Cardiac muscle cell (in vitro differentiated cells and primary cell): ENCODE data around the gene RRP7A. TPM values are rescaled to one million over a fixed set of nuclear protein-coding genes. Genes with fewer than 3 reads are reported as not detected.
A peak's percentile ranks its signal among the peaks of the same experiment; 100 is the strongest.
"Not testable (repeated sequence)": the region's sequence is repeated elsewhere in the genome, so short reads cannot be mapped to it uniquely, and the experiment has no call there.

ENCODE experiments used
- DNase-seq, 2 donors: peaks; one replicate each; pipeline versions ENCODE4 v3.0.0 to v3.0.0-alpha.2; 2010 to 2017; ENCODE audit warnings: low read depth in 1 of 2, low spot score in 1 of 2
- H3K27ac ChIP-seq: fragments of 200-600 bp; sonication (generic); 2 replicates; pipeline ENCODE4 v1.5.1; 2016
- H3K27me3 ChIP-seq: fragments of 200-600 bp; sonication (generic); 2 replicates; pipeline ENCODE4 v1.6.0; 2016; ENCODE audit warnings: control low read depth
- H3K36me3 ChIP-seq: fragments of 200-600 bp; sonication (generic); 2 replicates; pipeline ENCODE4 v1.5.1; 2016; ENCODE audit warnings: control low read depth
- H3K4me1 ChIP-seq: fragments of 200-600 bp; sonication (generic); 2 replicates; pipeline ENCODE4 v1.8.1; 2017; ENCODE audit warnings: low read depth, mild to moderate bottlenecking, mixed run types
- H3K4me3 ChIP-seq: fragments of 200-600 bp; sonication (generic); 2 replicates; pipeline ENCODE4 v1.5.1; 2016; ENCODE audit warnings: mild to moderate bottlenecking
- H3K9me3 ChIP-seq: fragments of 200-600 bp; sonication (generic); 2 replicates; pipeline ENCODE4 v1.5.1; 2017; ENCODE audit warnings: low read depth, mild to moderate bottlenecking, control low read depth
- polyA plus RNA-seq: library from polyadenylated mRNA; unstranded; fragments of >200 nt; fragmentation: Nextera tagmentation; extraction: Ambion mirVana; gene quantifications from 2 replicates; pipeline ENCODE4 v1.2.1, GENCODE V29; 2016
- total RNA-seq: library from RNA; depleted of rRNA; stranded (reverse); fragments of >200 nt; gene quantifications from 2 replicates; pipeline ENCODE4 v1.2.3, GENCODE V29; 2016
- TF ChIP-seq, protein P1 (sequence below): IDR thresholded peaks from 2 replicates; pipeline ENCODE4 v1.5.1; 2012; ENCODE audit warnings: low read depth, mild to moderate bottlenecking, low read length

Gene RRP7A
- 31.0 and 39.6 TPM in 2 replicates for total RNA-seq
- polyA plus RNA-seq, result 43.7 and 59.4 TPM in 2 replicates

DNA sequence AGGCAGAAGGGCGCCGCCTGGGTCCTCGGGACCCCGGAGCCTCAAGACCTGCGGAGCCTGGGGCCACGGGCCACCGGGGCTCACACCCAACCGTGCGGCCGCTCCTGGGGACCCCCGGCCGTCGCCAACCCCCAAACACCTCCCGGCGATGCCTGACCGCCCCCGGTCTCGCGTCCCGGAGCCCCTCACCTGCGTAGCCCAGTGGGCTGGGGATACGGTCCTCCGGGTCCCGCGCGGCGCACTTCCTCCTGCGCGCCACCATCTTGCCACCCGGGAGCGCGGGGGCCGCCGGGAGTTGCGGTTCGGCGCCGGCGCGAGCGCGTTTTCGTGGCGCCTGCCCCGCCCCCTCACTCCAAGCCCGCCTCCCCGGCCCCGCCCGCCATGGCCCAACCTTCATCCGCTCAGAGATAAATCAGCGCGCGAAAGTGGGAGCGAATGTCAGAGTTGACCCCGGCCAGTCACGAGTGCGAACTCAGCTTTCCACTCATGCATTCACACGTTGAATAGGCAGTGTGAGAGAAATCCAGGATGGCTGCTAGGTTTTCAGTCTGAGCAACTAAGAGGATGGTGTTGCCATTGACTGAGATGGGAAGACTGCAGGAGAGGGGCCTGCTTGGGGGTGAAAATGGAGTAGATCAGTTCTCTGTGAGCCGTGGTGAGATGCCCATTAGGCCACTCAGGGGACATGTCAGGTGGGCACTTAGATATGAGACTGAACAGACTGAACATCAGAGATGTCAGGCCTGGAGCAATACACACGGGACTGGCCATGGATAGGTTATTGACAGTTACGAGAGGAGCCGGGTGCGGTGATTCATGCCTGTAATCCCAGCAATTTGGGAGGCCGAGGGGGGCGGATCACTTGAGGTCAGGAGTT, at the start of gene RRP7A:
Gene RRP7A (minus strand): TSS at position 272 of the 877 bp plus-strand sequence. CDS start 10 bp downstream, at position 262.
- no peak within 1 kb of the TSS for H3K27ac ChIP-seq
- H3K36me3 ChIP-seq, result peaks cover 2% of the 10 kb centered on the region
- peak; percentile 81 to 84 for DNase-seq
- H3K4me1 ChIP-seq, result no peaks in the 10 kb centered on the region
- no peaks in the 10 kb centered on the region for H3K27me3 ChIP-seq
- peak within 1 kb of the TSS; percentile 65 for H3K4me3 ChIP-seq
- TF ChIP-seq, protein P1, sequence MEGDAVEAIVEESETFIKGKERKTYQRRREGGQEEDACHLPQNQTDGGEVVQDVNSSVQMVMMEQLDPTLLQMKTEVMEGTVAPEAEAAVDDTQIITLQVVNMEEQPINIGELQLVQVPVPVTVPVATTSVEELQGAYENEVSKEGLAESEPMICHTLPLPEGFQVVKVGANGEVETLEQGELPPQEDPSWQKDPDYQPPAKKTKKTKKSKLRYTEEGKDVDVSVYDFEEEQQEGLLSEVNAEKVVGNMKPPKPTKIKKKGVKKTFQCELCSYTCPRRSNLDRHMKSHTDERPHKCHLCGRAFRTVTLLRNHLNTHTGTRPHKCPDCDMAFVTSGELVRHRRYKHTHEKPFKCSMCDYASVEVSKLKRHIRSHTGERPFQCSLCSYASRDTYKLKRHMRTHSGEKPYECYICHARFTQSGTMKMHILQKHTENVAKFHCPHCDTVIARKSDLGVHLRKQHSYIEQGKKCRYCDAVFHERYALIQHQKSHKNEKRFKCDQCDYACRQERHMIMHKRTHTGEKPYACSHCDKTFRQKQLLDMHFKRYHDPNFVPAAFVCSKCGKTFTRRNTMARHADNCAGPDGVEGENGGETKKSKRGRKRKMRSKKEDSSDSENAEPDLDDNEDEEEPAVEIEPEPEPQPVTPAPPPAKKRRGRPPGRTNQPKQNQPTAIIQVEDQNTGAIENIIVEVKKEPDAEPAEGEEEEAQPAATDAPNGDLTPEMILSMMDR, result no peak
- no peaks in the 10 kb centered on the region for H3K9me3 ChIP-seq

DNA sequence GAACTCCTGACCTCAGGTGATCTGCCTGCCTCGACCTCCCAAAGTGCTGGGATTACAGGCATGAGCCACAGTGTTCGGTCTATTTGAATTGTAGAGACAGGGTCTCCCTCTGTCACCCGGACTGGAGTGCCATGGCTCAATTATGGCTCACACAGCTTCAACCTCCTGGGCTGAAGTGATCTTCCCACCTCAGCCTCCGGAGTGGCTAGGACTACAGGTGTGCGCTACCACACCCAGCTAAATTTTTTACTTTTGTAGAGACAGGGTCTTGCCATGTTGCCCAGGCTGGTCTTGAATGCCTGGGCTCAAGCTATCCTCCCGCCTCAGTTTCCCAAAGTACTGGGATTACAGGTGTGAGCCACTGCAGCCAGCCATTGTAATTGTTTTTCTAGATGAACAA, 48.4 kb upstream of the RRP7A start:
- H3K4me3 ChIP-seq, H3K36me3 ChIP-seq, DNase-seq, H3K4me1 ChIP-seq, H3K27ac ChIP-seq, H3K9me3 ChIP-seq, H3K27me3 ChIP-seq: not testable (repeated sequence)

- TF ChIP-seq, protein P1, result no peak
- Histone ChIP-seq H3K4me3 (no peak overlapping the region), H3K36me3 (no peaks in the 10 kb centered on the region), H3K27me3 (no peaks in the 10 kb centered on the region), H3K4me1 (peaks cover 10% of the 10 kb centered on the region), H3K27ac (no peak overlapping the region), H3K9me3 (no peaks in the 10 kb centered on the region)
- no peak for DNase-seq
Measured at GRCh38 chr22:42565956-42566355, 46.4 kb upstream of the RRP7A start.

- no peak overlapping the region for H3K4me3 ChIP-seq
- H3K4me1 ChIP-seq, result peaks cover 10% of the 10 kb centered on the region
- no peaks in the 10 kb centered on the region for H3K9me3 ChIP-seq
- H3K36me3 ChIP-seq, result no peaks in the 10 kb centered on the region
- no peak overlapping the region for H3K27ac ChIP-seq
- no peak for DNase-seq
- TF ChIP-seq, protein P1, result no peak
- H3K27me3 ChIP-seq, result no peaks in the 10 kb centered on the region
Measured at GRCh38 chr22:42564699-42565098, 45.1 kb upstream of the RRP7A start.

GRCh38 chr22:42563943-42564342, 44.3 kb upstream of the RRP7A start:
- not testable (repeated sequence) for H3K27ac ChIP-seq, H3K4me3 ChIP-seq, H3K27me3 ChIP-seq, DNase-seq, H3K9me3 ChIP-seq, H3K36me3 ChIP-seq
- peaks cover 10% of the 10 kb centered on the region for H3K4me1 ChIP-seq

- DNase-seq, result no peak
- Histone ChIP-seq H3K4me3 (no peak overlapping the region), H3K9me3 (no peaks in the 10 kb centered on the region), H3K27me3 (no peaks in the 10 kb centered on the region), H3K4me1 (peaks cover 10% of the 10 kb centered on the region), H3K36me3 (no peaks in the 10 kb centered on the region), H3K27ac (peak overlapping the region; percentile 59)
- TF ChIP-seq, protein P1, result no peak
Measured at GRCh38 chr22:42562684-42563083, 43.1 kb upstream of the RRP7A start.
